C4-2B (cell line): ENCODE measurements around the gene CFAP20DC.

Experiments used
- H3K27ac ChIP-seq: fragments of 450-650 bp; 2 replicates; pipeline ENCODE4 v1.5.1; 2017
- ZFX ChIP-seq: fragments of 450-650 bp; IDR thresholded peaks from 2 replicates; pipeline ENCODE4 v1.6.1; 2017
- TF ChIP-seq, protein P1 (sequence below): fragments of 450-650 bp; conservative IDR thresholded peaks from 2 replicates; pipeline ENCODE4 v1.5.1; 2017; ENCODE audit warnings: mild to moderate bottlenecking

Gene CFAP20DC

DNA sequence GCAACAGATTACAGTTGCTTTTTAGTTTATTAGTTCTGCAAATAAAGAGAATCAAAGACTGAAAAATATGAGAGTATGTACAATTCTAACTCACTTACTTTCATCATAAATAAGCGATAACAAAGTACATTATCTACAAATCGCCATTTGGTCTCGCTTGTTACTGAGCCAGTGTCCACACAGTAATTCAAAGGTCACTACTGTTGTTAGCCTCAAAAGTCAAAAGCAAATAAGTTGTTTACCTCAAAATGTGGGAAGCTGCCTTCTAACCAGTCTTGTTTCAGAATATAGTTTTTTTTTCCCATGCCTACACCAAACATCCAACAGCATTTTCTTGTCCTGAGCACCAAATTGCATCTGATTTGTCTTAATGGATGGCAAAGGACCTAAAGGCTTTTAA lies 255.9 kb downstream of the CFAP20DC start:
- no peak for TF ChIP-seq ZFX
- TF ChIP-seq, protein P1, sequence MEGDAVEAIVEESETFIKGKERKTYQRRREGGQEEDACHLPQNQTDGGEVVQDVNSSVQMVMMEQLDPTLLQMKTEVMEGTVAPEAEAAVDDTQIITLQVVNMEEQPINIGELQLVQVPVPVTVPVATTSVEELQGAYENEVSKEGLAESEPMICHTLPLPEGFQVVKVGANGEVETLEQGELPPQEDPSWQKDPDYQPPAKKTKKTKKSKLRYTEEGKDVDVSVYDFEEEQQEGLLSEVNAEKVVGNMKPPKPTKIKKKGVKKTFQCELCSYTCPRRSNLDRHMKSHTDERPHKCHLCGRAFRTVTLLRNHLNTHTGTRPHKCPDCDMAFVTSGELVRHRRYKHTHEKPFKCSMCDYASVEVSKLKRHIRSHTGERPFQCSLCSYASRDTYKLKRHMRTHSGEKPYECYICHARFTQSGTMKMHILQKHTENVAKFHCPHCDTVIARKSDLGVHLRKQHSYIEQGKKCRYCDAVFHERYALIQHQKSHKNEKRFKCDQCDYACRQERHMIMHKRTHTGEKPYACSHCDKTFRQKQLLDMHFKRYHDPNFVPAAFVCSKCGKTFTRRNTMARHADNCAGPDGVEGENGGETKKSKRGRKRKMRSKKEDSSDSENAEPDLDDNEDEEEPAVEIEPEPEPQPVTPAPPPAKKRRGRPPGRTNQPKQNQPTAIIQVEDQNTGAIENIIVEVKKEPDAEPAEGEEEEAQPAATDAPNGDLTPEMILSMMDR, result no peak
- H3K27ac ChIP-seq, result no peak overlapping the region

GRCh38 chr3:58792921-58793451 lies 256.8 kb downstream of the CFAP20DC start:
- no peak overlapping the region for H3K27ac ChIP-seq
- no peak for TF ChIP-seq ZFX
- TF ChIP-seq, protein P1, result no peak

GRCh38 chr3:58789385-58789784 lies 260.4 kb downstream of the CFAP20DC start:
- no peak overlapping the region for H3K27ac ChIP-seq
- TF ChIP-seq, protein P1, result no peak
- TF ChIP-seq ZFX, result no peak

GRCh38 chr3:58784888-58785287 lies 264.9 kb downstream of the CFAP20DC start:
- TF ChIP-seq, protein P1, result no peak
- TF ChIP-seq ZFX, result no peak
- no peak overlapping the region for H3K27ac ChIP-seq

- no peak for TF ChIP-seq ZFX
- TF ChIP-seq, protein P1, result no peak
- no peak overlapping the region for H3K27ac ChIP-seq
Observed at GRCh38 chr3:58784425-58784824, 265.4 kb downstream of the CFAP20DC start.

GRCh38 chr3:58783845-58784244 lies 266.0 kb downstream of the CFAP20DC start:
- H3K27ac ChIP-seq, result no peak overlapping the region
- no peak for TF ChIP-seq ZFX
- TF ChIP-seq, protein P1, result peak; percentile 28; the same call in 1 of the 2 replicates

GRCh38 chr3:58779934-58780333 lies 269.9 kb downstream of the CFAP20DC start:
- TF ChIP-seq, protein P1, result no peak
- TF ChIP-seq ZFX, result no peak
- H3K27ac ChIP-seq, result no peak overlapping the region
